ENCODE data around the gene TINCR.

Gene TINCR

GRCh38 chr19:5588906-5589676 lies 21.3 kb upstream of the TINCR start:
- DNase-seq = no peak

DNA sequence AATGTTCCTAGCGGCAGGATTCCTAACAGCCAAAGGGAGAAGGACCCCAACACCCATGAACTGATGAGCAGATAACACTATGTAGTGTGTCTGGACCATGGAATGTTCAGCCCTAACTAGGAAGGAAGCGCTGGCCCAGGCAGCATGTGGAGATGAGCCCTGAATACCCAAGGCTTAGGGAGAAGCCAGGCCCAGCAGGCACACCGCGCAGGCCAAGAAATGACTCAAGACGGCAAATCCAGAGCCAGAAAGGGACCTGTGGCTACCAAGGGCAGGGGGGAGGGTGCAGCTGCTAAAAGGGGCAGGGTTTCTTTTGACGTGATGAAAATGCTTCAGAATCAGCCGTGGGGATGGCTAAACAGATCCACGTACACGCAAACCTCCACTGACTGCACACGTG lies 20.7 kb upstream of the TINCR start:
- DNase-seq = no peak

- DNase-seq = no peak
Measured at GRCh38 chr19:5587661-5588060, 19.9 kb upstream of the TINCR start.

GRCh38 chr19:5587071-5587455 lies 19.3 kb upstream of the TINCR start:
- no peak for DNase-seq

DNA sequence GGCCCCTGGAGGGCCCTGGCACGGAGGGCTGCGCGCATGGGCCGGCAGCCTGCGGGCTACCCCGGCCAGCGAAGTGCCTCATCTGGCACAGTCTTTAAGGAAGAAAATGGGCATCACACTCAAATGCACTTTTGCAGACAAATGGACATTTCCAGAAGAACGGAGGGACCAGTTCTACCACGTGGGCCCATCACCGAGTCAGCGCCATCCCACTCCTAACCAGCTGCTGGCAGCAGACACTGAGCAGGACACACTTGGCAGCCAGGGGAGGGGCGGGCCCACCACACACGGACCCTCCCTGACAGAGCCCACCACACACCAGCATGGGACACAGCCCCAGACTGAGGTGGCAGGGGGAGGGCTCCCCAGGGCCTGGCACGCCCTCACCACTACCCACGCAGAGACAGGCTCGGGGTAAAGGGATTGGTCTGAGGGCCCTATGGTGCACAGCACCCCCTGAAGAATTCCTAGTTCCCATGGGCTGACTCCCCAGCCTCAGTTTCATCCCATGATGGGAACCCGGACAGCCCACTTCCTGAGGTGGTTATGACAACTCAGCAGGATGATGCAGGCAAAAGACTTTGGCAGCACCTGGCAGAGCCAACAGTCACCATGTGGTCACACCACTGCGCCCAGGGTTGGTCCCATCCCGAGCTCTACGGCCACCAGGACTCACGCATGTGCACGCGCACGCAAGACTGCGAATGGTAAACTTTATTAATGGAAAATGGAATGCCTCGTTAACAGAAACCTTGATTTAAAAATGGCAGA lies 18.7 kb upstream of the TINCR start:
- DNase-seq = no peak

- peak; percentile 58 for DNase-seq
Measured at GRCh38 chr19:5585461-5586299, 17.9 kb upstream of the TINCR start.

DNA sequence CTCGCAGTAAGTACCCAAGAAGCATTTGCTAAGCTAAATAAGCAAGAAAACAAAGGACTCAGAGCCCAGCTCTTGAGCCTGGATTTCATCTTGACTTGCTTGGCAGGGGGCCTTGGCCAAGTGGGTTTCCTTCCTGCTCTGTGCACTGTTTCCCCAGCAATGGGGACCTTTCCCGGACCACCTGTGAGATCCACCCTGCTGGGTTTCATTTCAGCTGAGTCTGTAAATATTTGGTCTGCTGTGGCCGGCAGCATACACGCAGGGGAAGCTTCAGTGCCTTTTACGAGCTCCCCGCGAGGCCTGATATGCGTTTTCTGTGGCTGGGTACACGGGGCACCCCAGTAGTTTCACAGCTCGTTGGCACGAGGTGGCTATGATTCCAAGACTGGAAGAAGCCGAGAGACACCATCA lies 12.4 kb upstream of the TINCR start:
- DNase-seq = no peak

- no peak for DNase-seq
Measured at GRCh38 chr19:5579697-5580096, 11.9 kb upstream of the TINCR start.

DNA sequence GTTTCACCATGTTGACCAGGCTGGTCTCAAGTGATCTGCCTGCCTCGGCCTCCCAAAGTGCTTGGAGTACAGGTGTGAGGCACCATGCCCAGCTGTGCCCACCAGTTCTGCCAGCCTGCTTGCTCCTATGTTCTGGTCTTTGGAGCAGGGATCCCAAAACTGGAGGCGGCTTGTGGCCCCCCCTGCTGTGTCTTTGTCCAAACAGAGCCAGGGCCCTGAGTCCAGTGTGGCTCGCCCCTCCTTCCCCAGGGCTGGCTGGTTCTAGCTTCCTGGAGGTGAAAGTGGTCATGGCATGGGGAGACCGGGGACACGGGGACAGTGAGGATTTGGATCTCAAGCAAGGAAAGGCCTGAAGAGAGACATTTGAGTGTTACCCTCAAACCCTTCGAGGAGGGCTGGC lies 11.5 kb upstream of the TINCR start:
- DNase-seq = no peak

GRCh38 chr19:5578097-5578846 lies 10.5 kb upstream of the TINCR start:
- no peak for DNase-seq

DNA sequence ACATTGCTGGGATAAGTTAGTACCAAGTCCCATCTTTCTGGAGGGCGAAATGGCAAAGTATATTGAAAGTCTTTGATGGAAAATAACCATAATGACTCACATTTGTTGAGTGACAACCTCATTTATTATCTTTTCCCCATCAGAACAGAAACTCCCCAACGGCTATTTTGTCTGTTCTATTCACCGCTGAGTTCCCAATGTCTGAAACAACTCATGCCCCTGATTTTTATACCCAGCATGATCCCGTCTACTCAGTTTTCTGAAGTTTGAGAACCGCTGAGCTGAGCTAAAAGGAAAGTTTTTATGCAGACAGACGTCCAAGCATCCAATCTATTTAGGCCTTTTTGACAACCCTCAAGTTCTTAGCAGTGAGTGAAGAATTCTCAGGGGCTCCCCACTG lies 7.8 kb upstream of the TINCR start:
- no peak for DNase-seq

GRCh38 chr19:5572556-5573286 lies 5.0 kb upstream of the TINCR start:
- no peak for DNase-seq

- DNase-seq = no peak
Measured at GRCh38 chr19:5571777-5572176, 4.0 kb upstream of the TINCR start.

GRCh38 chr19:5567970-5568407 lies 236 bp upstream of the TINCR start:
- DNase-seq = no peak

- DNase-seq = no peak
Measured at GRCh38 chr19:5564930-5565329, 2.8 kb downstream of the TINCR start.

DNA sequence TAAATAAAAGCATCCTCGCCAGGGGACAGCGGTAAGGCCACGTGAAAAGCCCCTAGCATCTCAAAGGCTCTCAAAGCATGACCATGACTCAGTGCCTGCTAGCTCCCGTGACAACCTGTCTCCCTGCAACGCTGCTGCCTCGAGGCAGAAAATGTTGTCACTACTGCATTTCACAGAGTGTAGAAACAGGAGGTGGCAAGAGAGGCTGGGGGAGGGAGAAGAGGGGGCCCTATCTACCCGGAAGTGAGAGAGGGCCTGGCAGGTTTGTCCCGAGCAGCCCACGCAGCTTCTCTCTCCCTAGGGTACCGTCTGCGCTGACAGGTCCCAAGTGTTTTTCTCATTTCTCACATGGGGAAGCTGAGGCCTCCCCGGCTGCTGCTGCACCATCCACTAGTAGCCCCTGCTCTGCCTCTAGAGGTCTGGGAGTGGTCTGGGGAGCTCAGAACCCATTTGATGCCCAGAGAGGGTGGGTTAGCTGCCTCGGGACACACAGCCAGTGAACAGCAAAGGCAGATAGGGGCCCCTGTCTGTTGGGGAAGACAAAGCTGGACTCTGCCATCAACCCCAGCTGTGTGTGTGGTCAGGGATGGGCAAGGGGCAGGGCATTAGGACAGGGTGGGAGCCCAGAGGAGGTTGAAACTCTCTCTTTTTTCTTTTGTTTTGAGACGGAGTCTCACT lies 3.7 kb downstream of the TINCR start:
- no peak for DNase-seq

DNA sequence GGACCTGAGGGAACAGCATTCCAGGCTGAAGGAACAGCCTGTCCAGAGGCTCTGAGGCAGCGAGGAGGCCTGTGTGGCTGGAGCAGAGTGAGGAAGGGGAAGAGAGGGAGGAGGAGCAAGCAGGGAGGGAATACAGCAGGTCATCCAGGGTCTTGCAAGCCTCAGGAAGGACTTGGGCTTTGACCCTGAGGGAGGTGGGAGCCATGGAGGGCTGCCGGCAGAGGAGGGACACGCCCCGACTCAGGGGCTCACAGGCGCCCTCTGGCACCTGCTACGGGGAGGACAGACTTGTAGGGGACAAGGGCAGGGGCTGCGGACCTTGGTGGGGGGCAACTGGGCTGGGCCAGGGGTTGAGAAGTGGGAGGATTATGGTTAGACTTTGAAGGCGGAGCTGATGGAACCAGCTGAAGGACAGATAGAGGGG lies 4.7 kb downstream of the TINCR start:
- DNase-seq = no peak

DNA sequence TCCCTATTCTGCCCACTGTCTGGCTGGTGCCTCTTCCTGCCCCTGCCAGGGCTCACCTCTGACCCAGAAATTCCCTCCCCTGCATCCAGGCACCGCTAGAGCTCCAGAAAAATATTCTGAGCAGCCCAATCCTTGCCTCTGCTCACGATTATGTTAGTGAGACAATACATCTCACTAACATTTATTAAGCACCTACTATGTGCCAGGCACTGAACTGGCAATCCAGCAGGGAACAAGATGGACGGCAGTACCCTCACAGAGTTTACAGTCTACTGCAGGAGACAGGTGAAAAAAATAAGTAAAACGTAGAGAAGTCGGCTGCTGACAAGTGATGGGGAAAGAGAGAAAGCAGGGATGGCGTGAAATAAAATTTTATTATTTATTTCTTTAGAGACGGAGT lies 5.5 kb downstream of the TINCR start:
- no peak for DNase-seq

DNA sequence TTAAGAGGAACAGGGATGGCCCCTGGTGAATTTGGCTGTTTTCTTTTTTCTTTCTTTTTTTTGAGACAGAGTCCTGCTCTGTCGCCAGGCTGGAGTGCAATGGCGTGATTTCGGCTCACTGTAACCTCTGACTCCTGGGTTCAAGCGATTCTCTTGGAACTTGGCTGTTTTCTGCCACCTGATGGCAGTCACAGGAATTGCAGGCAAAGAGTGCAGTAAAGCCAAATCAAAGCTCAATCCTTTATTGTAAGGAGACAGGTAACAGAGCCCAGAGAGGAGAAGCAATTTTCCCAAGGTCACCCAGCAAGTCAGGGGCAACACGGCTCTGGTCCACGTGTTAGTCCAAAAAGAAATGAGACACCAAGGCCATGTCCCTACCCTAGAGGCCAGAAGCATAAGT lies 6.2 kb downstream of the TINCR start:
- DNase-seq = no peak

- DNase-seq = no peak
Measured at GRCh38 chr19:5560156-5560555, 7.6 kb downstream of the TINCR start.

DNA sequence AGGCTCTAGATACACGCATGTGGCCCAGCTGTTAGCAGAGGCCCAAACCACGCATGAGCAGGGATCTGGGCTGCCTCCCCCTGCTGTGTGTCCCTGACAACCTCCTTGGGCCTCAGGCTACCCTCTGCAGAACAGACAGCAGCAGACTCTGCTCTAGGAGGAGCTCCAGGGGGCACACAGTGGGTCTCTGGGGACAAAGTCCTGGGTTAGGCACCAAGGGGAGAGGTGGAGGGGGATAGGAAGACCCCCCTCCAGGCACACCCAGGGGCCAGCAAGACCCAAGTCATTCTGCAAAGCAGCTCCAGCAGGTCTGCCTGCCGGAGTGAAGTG lies 8.0 kb downstream of the TINCR start:
- no peak for DNase-seq

Data from NCI-H446 treated with DMSO at 0.1 percent for 48 hours (cell line).